WI38 (cell line): ENCODE results near the gene HTR2A.

ENCODE experiments used
- H3K4me3 ChIP-seq: 2 replicates; pipeline ENCODE4 v1.5.1; 2011; ENCODE audit warnings: low read depth, mild to moderate bottlenecking, control low read depth, low read length
- TF ChIP-seq, protein P1 (sequence below): IDR thresholded peaks from 2 replicates; pipeline ENCODE4 v1.5.1; 2012; ENCODE audit warnings: low read depth, mild to moderate bottlenecking, control low read depth, low read length

The HTR2A gene

DNA sequence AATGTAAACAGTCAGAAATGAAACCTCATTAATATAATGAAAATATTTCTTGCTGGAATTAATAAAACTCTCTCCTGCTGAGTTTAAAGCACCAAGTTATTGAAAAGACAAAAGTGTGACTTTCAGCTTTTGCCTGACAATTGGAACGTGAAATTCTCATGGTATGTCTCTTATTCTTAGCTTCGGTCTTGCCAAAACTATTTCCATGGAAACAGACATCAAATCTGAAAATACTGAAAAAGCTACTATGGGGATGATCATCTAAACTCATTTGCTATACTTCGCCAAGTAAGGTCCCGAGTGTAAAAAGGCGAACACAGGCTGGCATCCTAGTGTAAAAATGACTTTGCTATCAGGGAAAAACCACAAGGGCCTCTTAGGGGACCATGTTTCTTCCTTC lies 22.8 kb downstream of the HTR2A start:
- no peak overlapping the region for H3K4me3 ChIP-seq
- TF ChIP-seq, protein P1, sequence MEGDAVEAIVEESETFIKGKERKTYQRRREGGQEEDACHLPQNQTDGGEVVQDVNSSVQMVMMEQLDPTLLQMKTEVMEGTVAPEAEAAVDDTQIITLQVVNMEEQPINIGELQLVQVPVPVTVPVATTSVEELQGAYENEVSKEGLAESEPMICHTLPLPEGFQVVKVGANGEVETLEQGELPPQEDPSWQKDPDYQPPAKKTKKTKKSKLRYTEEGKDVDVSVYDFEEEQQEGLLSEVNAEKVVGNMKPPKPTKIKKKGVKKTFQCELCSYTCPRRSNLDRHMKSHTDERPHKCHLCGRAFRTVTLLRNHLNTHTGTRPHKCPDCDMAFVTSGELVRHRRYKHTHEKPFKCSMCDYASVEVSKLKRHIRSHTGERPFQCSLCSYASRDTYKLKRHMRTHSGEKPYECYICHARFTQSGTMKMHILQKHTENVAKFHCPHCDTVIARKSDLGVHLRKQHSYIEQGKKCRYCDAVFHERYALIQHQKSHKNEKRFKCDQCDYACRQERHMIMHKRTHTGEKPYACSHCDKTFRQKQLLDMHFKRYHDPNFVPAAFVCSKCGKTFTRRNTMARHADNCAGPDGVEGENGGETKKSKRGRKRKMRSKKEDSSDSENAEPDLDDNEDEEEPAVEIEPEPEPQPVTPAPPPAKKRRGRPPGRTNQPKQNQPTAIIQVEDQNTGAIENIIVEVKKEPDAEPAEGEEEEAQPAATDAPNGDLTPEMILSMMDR: no peak

DNA sequence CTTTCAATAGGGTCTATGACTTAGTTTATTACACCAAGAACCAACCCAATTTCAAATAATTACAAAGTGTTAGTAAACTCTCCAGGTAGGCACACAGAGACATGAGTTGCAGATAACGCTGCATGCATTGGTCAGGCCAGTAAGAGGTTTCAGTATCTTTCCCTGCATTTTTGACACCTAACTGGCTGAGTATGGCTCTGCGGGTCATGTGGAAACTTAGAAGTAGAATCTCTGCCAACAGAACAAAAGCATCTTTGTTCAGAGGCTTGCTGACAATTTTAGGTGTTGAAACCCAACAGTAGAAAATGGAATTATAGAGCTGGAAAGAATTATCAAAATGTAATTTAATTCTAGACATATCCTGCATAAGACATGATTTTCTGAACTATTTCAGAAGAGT lies 25.3 kb downstream of the HTR2A start:
- H3K4me3 ChIP-seq: no peak overlapping the region
- TF ChIP-seq, protein P1: no peak

DNA sequence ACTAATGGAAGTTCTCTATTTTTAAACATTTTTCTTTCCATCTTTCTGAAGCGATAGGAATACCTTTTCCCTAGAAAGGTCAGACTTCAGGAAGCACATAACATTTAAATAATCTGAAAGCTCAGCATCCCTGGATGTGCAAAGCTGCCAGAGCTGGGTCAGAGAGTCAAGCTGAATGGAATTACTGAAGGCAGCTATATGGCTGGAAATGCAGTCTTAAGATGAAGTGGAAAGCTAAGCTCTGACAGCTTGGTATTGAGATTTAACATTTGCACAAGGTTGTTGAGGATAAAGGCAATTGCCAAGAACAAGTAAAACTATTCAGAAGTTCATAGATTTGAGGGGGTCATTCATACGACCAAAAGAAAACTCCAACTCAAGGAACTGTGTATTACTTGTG lies 28.8 kb downstream of the HTR2A start:
- TF ChIP-seq, protein P1: no peak

DNA sequence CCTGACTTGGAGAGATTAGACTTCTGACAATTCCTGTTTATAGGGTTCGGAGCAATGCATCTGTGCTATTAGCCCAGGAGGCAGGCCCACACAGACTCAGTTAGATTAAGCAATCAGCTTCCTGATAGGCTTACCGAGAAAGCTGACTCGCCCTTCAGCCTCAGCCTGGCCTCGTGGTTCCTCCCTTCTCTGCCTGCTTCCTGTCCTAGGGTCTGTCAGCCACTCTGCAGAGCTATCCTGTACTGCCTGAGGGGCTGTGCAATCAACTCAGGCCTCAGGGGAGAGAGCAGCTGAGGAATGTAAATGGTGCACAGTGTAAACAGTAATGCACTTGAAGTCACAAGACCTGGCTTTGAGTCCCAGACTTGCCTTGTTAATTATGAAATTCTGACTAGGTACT lies 30.7 kb downstream of the HTR2A start:
- H3K4me3 ChIP-seq: no peak overlapping the region
- TF ChIP-seq, protein P1: no peak

More for the DNA sequence above, 28.8 kb downstream of the HTR2A start:
- no peak overlapping the region for H3K4me3 ChIP-seq

DNA sequence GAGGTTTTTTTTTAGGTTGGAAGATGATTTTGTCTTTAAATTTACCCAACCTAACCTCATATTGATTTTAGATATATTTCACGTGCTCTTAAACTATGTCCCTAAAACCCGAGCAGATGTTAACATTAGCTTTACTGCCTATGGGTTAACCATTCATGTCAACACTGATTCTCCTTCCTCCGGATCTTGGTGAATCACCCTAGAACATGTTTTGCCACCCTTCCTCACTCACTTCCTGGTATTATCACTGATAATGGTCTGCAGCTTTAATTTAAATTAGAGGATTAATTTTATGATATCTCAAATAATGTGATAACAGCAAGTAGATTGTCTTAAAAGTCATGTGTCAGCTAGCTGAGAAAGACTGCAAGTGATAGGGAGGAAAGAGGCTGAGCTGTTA lies 31.9 kb downstream of the HTR2A start:
- TF ChIP-seq, protein P1: no peak
- no peak overlapping the region for H3K4me3 ChIP-seq

DNA sequence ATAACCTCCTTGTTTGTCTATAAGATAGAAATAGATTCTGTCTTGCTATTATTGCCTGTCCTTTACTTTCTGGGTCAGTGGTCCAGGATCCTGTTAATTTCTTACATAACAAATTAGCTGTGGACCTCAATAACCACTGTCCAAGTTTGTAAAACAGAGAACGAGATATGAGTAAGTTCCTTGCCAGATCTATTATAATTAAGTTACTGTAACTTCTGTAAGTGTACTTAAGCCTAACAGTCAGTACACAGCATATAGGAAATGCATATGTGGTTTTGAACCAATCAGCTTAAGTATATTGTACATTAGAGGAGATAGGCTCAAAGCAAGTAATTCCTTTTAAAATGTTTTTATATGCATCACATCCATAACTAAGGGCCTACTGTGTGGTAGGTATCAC lies 34.9 kb downstream of the HTR2A start:
- no peak overlapping the region for H3K4me3 ChIP-seq
- TF ChIP-seq, protein P1: no peak

DNA sequence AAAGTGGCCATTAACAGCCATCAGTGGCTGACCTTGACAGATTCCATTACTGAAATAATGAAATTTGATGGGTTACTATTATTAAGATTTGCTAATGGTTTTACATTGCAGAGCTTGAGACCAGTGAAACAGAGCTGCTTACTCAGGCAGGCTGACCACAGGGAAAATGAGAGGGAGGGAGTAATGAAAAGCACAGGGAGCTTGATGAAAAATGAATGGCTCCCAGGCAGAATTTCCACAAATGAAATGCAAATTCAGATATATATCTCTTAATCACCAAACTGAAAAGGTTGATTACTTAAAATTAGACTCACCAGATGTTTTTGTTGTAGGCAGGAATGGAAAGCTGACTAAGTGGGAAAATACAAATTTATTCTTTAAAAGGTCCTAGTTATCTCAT lies 36.1 kb downstream of the HTR2A start:
- TF ChIP-seq, protein P1: no peak
- no peak overlapping the region for H3K4me3 ChIP-seq
